ENCODE results near the gene C9orf50.

The C9orf50 gene, protein sequence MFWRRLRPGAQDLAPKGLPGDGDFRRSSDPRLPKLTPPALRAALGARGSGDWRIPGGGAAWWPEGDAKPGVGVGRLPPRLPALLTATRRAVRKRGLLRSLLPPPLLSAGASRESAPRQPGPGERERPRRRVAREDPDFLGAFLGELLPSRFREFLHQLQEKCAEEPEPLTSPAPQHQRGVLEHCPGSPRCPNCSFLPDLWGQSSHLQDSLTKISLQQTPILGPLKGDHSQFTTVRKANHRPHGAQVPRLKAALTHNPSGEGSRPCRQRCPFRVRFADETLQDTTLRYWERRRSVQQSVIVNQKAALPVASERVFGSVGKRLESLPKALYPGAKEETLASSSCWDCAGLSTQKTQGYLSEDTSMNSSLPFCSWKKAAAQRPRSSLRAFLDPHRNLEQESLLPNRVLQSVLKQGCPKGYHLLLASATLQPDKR

DNA sequence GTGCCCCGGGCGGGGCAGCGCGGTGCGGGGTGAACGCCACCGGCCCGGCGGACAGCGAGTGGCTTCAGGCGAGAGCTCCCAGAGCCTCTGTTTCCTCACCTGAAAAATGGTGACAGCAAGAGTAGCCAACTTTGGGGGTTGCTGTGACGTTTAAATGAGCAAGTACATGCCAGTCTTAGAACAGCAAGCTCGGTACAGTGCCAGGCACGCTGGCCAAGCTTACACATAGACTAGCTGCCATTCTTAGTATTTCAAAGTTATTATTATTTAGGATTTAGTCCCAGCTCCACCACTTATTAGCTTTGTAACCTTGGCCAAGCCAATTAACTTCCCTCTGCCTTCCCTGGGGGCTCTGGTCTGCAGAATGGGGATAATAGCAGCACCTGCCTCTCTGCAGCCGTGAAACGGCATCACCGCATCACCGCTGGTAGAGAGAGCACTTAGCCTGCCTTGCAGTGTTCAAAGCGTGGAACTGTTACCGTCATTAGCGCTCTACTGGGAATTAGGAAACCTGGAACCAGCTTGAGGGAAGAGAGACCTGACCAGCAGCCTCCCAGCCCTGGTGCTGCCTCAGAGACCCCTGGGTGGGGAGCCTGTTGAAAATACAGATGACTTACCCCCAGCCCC, at the start of gene C9orf50:
TSS of gene C9orf50 (minus strand) at position 433 of the 627 bp plus-strand sequence. CDS start 527 bp downstream, outside the sequence.
- H3K4me3 ChIP-seq (ENCODE audit: low read depth, low read length), result peak within 1 kb of the TSS; percentile 57
- TF ChIP-seq, protein P1, sequence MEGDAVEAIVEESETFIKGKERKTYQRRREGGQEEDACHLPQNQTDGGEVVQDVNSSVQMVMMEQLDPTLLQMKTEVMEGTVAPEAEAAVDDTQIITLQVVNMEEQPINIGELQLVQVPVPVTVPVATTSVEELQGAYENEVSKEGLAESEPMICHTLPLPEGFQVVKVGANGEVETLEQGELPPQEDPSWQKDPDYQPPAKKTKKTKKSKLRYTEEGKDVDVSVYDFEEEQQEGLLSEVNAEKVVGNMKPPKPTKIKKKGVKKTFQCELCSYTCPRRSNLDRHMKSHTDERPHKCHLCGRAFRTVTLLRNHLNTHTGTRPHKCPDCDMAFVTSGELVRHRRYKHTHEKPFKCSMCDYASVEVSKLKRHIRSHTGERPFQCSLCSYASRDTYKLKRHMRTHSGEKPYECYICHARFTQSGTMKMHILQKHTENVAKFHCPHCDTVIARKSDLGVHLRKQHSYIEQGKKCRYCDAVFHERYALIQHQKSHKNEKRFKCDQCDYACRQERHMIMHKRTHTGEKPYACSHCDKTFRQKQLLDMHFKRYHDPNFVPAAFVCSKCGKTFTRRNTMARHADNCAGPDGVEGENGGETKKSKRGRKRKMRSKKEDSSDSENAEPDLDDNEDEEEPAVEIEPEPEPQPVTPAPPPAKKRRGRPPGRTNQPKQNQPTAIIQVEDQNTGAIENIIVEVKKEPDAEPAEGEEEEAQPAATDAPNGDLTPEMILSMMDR (conservative IDR thresholded peaks at IDR 0.05; ENCODE audit: low read depth, low read length), result no peak
- no peak for DNase-seq (ENCODE audit: low read depth)

DNA sequence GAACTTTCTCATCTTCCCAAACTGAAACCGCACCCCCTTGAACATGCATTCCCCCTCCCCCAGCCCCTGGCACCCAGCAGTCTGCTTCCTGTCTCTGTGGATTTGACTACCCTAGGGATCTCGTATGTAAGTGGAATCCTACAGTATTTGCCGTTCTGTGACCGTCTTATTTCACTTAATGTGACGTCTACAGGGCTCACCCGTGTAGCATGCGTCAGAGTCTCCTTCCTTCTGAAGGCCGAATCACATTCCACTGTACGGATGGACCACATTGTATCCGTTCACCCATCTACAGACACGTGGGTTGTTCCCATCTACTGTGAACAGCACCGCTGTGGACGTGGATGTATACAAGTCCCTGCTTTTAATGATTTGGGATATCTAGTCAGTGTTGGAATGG, 49.0 kb upstream of the C9orf50 start:
- H3K4me3 ChIP-seq (ENCODE audit: low read depth, low read length), result no peak overlapping the region
- no peak for DNase-seq (ENCODE audit: low read depth)
- TF ChIP-seq, protein P1 (conservative IDR thresholded peaks at IDR 0.05; ENCODE audit: low read depth, low read length), result no peak

DNA sequence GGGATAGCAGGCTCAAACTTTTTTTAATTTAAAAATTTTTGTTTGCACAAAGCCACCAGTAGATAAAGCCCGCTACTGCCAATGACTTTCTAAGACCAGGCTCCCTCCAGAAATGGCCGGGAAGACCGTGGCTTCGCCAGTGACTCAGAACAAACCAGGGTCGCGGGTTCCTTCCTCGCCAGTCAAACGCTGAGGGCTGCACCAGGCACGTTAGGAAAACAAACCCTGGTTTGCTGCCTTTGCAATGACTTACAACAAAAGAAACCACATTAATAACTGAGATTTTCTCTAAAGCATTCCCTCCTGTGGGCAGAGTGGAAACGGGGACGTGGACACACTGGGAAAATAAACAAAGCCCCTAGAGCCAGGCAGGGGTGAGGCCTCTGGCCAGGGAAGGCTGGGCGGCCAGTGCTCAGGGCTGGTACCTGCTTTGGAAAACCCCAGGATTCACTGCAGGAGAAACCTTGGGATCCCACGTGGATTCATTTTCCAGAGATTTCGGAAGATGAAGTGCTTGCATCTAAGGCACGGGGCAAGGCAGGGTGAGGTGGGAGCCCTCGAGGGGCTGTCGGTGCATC, 48.3 kb upstream of the C9orf50 start:
- TF ChIP-seq, protein P1 (conservative IDR thresholded peaks at IDR 0.05; ENCODE audit: low read depth, low read length), result no peak
- DNase-seq (ENCODE audit: low read depth), result peak; percentile 67
- no peak overlapping the region for H3K4me3 ChIP-seq (ENCODE audit: low read depth, low read length)

DNA sequence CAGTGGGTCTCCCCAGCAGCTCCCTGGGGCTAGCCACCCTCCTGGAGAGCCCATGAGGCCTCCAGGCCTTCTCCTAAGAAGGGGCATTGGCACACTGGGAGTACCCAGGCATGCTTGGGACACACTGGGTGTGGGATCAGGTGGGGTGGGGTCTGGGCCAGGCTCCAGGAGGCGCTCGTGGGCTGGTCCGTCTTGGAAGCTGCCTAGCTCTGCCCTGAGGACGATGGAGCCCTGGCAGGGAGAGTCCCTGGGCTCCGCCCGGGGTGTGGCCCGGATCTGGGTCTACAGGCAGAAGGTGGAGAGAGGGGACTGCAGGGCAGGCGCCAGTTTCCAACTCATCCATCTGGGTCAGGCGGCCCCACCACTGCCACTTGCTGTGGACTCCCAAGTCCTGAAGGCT, 46.9 kb upstream of the C9orf50 start:
- TF ChIP-seq, protein P1 (conservative IDR thresholded peaks at IDR 0.05; ENCODE audit: low read depth, low read length), result no peak

DNA sequence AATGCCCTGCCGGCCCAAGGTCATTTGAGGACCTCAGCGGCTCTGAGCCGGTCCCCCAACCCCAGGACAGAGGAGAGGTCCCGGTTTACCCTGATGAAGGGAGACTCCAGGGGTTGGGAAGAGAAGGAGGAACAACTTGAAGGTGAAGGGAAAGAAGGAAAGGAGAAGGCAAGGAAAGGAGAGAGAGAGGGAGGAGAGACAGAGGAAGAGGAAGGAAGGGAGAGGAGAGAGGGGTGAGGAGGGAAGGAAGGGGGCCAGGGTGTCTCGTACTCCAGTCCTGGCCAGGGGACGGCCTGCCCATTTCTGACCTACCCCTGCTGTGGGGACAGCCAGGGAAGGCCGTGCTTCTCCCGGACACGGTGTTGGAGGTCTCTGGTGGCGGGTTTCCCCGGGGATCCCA, 46.5 kb upstream of the C9orf50 start:
- no peak overlapping the region for H3K4me3 ChIP-seq (ENCODE audit: low read depth, low read length)
- TF ChIP-seq, protein P1 (conservative IDR thresholded peaks at IDR 0.05; ENCODE audit: low read depth, low read length), result no peak
- DNase-seq (ENCODE audit: low read depth), result no peak

More for the DNA sequence above, 46.9 kb upstream of the C9orf50 start:
- no peak for DNase-seq (ENCODE audit: low read depth)
- no peak overlapping the region for H3K4me3 ChIP-seq (ENCODE audit: low read depth, low read length)

DNA sequence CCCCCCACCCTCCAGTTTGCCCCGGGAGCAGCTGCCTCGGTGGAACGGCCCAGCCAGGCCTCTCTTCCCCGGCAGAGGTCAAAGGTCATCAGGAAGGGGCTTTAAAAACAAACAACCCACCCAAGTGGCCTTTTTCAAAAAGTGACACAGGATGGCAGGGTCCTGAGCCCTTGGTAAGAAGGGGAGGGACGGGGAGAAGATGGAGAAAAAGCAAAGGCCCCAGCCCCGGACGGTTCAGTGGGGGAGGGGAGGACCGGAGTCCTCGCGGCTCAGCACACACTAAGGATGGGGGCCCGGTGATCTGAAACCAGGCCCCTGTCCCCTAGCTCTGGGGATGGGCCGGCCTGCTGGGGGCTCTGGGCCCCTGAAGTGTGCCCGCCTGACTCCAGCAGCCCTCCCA, 45.7 kb upstream of the C9orf50 start:
- H3K4me3 ChIP-seq (ENCODE audit: low read depth, low read length), result no peak overlapping the region

More for the DNA sequence above, 45.7 kb upstream of the C9orf50 start:
- TF ChIP-seq, protein P1 (conservative IDR thresholded peaks at IDR 0.05; ENCODE audit: low read depth, low read length), result no peak
- no peak for DNase-seq (ENCODE audit: low read depth)
